ENCODE data around the gene TNRC6C. TPM values are rescaled to one million over a fixed set of nuclear protein-coding genes. Genes with fewer than 3 reads are reported as not detected.

The TNRC6C gene
- total RNA-seq, 1 experiment from 2014 or later, result 7.5 TPM

DNA sequence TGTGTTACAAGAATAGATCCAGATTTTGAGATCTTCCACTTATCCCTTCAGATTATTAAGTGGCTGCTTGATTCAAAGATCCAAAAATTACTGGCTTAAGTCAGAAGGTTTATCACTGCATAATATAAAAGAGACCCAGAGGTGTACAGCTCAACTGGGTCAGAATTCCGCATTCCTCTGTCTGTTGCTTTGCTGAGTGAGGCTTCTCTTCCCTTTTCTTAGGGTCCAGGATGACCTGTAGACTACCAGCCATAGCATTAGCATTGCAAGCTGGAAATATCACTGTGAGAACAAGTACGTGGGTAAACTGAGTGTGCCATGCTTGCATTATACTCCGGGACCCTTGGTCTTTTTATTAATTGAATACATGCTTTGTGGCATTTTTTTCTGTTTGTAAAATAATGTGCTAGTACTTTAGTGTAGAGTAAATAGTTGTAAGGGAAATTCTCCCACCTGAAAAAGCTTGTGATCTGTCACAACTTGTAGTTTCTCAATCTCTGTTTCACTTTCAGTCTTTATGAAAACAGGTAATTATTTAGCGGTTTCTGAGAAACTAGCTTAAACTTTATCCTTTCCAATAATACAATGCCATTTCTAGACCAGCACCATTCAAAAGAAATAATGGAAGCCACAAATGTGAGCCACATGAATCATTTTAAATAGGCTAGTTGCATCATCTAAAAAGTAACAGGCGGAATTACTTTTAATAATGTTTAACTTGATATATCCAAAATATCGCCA, 61.6 kb downstream of the TNRC6C start:
- in situ Hi-C loops (cut with HindIII; ENCODE audit: low pct_unique_long_range_greater_than_20kb, low sequenced_read_pairs), result loop anchor here (25.0 kb wide), 2 partner anchors 133 to 258 kb away; no protein-coding TSS in a partner anchor
- no peak for DNase-seq (ENCODE audit: low read depth, low spot score)

DNA sequence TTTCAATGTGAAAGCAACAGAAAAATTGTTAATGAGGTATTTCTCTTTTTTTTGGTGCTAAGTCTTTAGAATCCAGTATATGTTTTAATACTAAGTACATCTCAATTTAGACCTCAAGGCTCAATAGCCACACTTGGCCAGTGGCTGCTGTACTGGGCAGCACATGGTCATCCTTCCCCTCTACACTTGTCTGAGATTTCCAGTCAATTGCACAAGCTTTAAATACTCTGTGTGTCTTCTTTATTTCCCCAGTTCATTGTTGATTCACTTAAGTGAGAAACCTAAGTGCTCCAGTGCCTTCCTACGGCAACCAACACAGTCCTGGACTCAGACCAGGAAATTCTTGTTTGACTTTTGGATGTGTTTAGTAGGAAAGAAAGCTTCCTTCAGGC, 62.2 kb downstream of the TNRC6C start:
- DNase-seq (ENCODE audit: low read depth, low spot score), result no peak
- in situ Hi-C loops (cut with HindIII; ENCODE audit: low pct_unique_long_range_greater_than_20kb, low sequenced_read_pairs), result loop anchor here (25.0 kb wide), 2 partner anchors 133 to 258 kb away; no protein-coding TSS in a partner anchor

DNA sequence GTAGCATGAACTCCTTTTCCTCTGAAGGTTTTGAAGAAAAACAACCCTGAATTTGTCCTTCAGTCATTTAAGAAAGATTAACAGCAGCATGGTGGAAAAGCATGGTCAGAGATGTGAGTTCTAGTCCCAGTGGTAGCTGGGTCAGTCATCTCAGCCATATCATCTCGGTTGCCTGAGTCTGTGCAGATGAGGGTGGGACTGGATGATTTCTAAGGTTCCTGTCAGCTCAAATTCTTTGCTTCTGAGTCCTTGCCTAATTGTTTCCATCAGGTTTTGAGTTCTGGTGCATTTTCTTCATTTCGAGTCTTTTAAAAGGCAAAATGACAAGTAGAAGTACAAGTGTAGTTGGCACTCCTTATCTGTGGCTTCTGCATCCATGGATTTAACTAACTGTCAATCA, 63.9 kb downstream of the TNRC6C start:
- no peak for DNase-seq (ENCODE audit: low read depth, low spot score)
- in situ Hi-C loops (cut with HindIII; ENCODE audit: low pct_unique_long_range_greater_than_20kb, low sequenced_read_pairs), result loop anchor here (25.0 kb wide), 2 partner anchors 135 to 260 kb away; no protein-coding TSS in a partner anchor

DNA sequence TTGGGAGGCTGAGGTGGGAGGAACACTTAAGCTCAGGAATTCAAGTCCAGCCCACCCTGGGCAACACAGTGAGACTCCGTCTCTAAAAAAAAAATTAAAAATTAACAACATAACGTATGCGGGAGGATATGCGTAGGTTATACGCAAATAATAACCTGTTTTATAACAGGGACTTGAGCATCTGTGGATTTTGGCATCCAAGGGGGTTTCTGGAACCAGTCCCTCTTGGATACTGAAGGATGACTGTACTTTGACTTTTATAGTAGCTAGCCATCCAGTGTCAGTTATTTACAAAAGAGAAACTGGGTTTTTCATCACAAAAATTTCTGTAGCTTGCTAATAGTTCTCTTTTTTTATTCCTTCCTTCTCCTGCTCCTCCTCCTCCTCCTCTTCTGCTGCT, 64.5 kb downstream of the TNRC6C start:
- in situ Hi-C loops (cut with HindIII; ENCODE audit: low pct_unique_long_range_greater_than_20kb, low sequenced_read_pairs), result loop anchor here (25.0 kb wide), 2 partner anchors 136 to 261 kb away; no protein-coding TSS in a partner anchor
- DNase-seq (ENCODE audit: low read depth, low spot score), result no peak

DNA sequence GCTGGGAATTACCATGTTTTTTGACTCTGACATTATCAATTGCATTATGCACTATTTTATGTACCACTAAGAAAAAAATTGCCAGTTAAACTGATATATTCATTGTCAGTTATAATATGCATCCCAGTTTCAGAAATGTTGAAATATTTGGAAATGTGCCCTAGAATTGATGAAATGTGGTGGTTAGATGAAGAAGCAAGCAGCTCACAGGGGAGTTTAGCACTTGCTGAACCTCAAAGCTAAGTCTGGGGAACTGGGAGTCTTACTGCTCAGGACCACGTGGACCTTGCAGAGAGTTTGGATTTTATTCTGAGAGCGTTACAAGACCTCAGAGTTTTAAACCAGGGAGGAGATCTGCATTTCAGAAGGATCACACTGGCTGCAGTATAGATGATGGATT, 67.9 kb downstream of the TNRC6C start:
- DNase-seq (ENCODE audit: low read depth, low spot score), result no peak
- in situ Hi-C loops (cut with HindIII; ENCODE audit: low pct_unique_long_range_greater_than_20kb, low sequenced_read_pairs), result no loop called here

DNA sequence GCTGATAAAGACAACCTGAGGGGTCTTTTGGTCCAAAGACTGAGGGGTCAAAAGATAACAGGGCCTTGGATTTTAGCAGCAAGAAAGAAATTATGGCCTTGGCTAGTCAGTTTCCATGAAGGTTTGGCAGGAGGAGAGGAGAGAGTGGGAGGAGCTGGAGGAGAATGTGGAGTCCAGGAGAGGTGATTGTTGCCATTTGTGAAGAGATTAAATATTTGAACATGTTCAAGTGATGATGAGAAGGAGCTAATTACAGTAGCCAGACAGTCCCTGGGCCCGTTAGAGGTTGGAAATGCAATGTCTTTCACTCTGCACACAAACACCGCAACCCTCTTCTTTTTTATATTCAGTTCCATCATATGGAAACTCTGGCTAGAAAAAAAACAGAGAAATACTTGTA, 68.6 kb downstream of the TNRC6C start:
- in situ Hi-C loops (cut with HindIII; ENCODE audit: low pct_unique_long_range_greater_than_20kb, low sequenced_read_pairs), result no loop called here
- DNase-seq (ENCODE audit: low read depth, low spot score), result no peak

DNA sequence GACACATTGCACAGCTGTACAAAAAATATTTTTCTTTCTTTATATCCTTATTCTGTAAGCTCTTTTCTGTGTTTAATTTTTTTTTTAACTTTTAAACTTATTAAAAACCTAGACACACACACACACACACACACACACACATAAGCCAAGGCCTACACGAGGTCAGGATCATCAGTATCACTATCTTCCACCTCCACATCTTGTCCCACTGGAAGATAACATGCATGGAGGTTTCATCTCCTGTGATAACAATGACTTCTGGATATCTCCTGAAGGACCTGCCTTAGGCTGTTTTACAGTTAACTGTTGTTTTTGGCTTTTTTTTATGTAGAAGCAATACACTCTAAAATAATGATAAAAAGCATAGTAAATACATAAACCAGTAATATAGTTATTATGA, 71.2 kb downstream of the TNRC6C start:
- in situ Hi-C loops (cut with HindIII; ENCODE audit: low pct_unique_long_range_greater_than_20kb, low sequenced_read_pairs), result no loop called here

DNA sequence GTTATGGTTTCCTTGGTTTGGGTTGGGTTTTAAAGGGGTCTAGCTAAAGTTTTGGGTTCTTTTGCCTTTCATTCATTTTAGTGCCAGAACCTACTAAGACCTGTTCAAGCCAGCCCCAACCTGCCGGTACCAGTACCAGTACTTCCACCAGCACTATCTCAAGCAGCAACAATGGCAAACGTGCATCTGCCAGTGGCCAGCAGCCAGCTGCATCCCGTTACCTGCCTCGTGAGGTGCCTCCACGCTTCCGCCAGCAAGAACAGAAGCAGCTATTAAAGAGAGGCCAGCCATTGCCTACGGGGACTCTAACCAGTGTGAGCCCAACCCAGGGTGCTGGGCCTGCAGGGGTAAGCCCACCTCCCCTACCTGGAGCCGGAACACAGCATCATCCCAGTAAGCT, 72.9 kb downstream of the TNRC6C start:
- in situ Hi-C loops (cut with HindIII; ENCODE audit: low pct_unique_long_range_greater_than_20kb, low sequenced_read_pairs), result no loop called here
- no peak for DNase-seq (ENCODE audit: low read depth, low spot score)

More for the DNA sequence above, 71.2 kb downstream of the TNRC6C start:
- no peak for DNase-seq (ENCODE audit: low read depth, low spot score)

DNA sequence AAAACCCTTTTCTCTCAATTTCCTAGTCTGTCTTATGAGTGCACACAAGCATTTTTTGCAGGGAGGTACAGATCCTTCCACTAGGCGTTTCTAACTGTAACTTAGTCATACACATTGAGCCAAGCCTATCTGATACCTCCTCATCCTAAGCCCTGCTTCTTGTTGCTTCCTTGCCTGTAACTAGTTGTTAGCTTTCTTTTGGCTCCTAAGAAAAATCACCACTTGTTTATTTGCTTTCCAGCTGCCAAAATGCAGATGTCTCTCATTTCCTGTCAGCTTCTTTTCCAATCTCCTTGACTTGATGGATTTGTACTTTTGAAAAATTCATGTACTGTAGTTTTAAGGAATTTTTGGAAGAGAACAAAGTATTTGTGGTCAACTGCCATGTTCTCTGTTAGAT, 73.7 kb downstream of the TNRC6C start:
- DNase-seq (ENCODE audit: low read depth, low spot score), result no peak
- in situ Hi-C loops (cut with HindIII; ENCODE audit: low pct_unique_long_range_greater_than_20kb, low sequenced_read_pairs), result no loop called here

DNA sequence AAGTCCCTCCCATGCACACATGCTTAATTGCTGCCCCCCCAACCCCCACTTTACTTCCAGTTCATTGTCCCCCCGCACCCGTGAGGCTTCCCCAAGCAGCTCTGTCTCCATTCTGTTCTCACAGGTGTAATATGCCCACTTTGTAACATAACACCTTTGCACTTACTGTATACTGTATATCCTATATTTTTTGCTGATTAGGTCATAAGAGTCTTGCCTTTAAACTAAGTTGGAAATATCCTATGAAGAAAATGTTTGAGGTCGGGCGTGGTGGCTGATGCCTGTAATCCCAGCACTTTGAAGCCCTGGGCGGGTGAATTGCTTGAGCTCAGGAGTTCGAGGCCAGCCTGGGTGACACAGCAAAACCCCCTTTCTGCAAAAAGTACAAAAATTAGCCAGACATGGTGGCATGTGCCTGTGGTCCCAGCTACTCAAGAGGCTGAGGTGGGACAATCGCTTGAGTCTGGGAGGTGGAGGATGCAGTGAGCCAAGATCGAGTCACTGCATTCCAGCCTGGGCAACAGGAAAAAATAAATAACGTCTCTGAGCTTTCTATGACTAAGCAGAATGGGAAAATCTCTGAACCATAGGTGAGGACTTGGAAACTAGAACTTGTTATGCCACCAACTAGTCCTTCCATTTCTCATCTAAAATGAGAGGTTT, 76.1 kb downstream of the TNRC6C start:
- DNase-seq (ENCODE audit: low read depth, low spot score), result no peak

DNA sequence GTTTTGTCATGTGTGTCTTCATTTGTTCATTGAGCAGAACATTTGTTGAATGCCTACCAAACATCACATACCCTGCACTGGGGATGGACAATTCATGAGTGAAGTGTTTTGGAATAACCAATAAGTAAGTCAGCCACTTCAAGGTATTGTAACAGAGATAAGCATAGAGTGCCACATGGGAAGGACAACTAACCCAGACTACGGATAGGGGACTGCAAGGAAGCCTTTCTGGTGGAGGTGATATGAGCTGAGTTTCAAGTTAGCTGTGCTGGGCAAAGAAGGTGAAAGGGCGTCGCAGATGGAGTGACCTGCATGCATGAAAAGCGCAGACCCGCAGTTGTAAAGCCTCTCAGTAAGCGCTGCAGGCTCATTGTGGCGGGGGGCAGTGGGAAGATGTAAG, 78.8 kb downstream of the TNRC6C start:
- no peak for DNase-seq (ENCODE audit: low read depth, low spot score)
- in situ Hi-C loops (cut with HindIII; ENCODE audit: low pct_unique_long_range_greater_than_20kb, low sequenced_read_pairs), result no loop called here

More for the DNA sequence above, 76.1 kb downstream of the TNRC6C start:
- in situ Hi-C loops (cut with HindIII; ENCODE audit: low pct_unique_long_range_greater_than_20kb, low sequenced_read_pairs), result no loop called here

DNA sequence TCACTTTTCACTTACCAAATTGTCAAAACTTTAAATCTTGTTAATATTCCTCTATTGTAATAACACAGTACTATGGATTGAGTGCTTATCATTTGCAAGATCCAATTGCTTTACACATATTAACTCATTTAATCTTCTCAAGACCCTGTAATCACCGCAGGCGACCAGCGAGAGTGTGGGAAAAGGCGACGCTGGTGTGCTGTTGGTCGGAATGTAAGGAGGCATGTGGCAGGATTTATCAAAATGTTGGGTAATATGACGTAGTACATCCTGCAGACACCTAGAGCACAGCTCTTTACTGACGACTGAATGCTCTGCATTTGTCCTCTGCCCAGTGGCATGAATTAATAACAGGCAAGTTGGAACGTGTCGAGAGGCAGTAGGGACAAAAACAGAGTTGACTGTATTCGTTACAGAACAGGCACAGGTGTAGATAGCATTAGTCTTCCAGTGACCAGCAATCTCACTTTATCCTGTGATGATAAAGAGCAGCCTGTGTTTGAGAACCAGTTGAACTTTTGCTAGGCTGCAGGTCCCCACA, 80.3 kb downstream of the TNRC6C start:
- in situ Hi-C loops (cut with HindIII; ENCODE audit: low pct_unique_long_range_greater_than_20kb, low sequenced_read_pairs), result no loop called here
- DNase-seq (ENCODE audit: low read depth, low spot score), result no peak

DNA sequence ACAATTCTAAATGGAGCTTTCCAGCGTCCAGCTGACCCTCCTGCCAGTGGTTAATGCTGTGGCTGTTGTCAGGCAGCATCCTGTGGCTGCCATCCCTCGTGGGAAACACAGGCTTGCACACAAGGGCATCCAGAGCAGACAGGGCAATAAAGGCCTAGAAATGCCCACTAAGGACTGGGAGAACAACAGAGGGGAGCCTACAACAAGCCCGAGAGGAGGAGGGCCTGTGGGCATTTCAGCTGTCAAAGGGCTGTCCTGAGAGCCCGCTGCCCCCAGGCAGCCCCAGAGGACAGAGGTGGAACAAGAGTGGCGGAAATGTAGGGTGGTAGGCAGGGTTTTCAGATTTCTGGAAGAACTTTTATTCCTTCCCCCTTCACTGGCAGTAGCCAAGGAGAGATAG, 81.1 kb downstream of the TNRC6C start:
- in situ Hi-C loops (cut with HindIII; ENCODE audit: low pct_unique_long_range_greater_than_20kb, low sequenced_read_pairs), result no loop called here
- DNase-seq (ENCODE audit: low read depth, low spot score), result no peak

DNA sequence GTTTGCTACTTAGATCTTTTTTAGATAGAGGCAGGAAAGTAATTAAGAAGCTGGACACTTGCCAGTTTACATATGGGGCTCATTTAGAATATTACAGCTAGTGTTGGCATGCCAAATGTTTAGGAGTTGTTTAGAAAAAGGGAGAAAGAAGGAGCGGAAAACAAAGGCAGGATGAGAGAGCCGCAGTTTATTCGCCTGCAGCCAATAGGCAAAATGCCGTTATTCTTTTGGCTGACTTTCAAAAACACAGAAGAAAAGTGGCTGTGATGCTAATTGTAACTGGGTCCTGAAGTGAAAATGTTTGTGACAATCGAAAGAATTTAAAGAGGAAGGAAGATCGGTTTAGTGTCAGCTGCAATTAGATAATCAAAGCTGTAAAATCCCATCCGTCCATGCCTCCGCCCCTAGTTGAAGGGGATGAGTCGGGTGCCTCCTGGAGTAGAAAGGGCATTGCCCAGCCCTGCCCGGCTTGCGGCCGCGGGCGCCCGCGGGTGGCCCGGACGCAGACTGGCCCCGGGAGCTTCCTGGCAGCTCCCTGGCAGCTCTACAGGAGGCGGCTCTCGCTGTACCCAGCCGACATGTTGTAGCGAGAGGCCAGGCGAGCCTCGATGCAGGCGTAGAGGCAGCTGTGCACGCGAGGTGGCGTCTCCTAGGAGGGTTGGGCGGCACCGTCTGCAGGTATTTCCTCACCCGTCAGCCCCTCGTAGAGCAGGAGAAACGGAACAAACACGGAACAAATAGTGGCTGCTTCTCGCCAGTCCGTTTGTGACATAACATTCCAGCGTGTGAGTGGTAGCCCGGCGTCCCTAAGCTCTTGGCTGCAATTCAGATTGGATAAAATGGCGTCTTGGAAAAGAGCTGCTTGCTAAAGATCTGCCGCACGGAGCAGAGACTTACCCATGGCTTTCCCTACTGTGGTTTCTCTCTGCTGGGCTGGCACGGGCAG, 82.2 kb downstream of the TNRC6C start:
- DNase-seq (ENCODE audit: low read depth, low spot score), result peak; percentile 84
- in situ Hi-C loops (cut with HindIII; ENCODE audit: low pct_unique_long_range_greater_than_20kb, low sequenced_read_pairs), result no loop called here

DNA sequence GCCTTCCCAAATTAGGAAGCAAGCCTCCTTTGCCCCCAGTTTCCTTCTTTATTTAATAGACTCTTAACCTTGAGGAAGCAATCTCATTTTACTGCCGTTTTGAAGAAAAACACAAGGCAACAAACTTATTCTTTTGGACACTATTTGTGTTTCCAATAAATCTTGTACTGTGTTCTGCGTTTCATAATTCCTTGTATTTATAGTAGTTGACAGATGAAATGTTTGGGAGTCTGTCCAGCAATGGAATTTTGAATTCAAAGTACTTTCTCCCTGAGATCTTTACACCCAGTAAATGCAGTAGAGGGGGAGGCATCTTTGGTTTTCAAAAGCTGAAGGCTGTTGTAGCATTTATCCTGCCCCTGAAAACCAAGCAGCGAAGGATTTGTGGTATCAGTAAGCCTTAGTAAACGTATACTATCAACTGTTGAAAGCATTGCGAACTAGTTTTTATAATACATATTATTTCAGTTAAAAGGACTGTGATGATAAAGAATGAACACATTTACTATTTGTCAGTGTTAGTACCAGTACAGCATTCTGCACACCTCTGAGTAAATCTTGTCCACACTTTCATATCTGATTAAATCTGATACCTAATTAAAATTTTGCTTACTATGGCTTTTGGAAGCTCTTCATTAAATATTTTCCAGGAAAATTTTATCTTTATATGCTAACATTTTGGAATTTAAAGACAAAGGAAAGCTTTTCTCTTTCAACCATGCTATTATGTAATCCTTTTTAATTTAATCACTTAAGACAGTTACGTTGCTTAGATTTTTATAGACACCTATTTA, 83.1 kb downstream of the TNRC6C start:
- in situ Hi-C loops (cut with HindIII; ENCODE audit: low pct_unique_long_range_greater_than_20kb, low sequenced_read_pairs), result no loop called here
- DNase-seq (ENCODE audit: low read depth, low spot score), result peak; percentile 60

DNA sequence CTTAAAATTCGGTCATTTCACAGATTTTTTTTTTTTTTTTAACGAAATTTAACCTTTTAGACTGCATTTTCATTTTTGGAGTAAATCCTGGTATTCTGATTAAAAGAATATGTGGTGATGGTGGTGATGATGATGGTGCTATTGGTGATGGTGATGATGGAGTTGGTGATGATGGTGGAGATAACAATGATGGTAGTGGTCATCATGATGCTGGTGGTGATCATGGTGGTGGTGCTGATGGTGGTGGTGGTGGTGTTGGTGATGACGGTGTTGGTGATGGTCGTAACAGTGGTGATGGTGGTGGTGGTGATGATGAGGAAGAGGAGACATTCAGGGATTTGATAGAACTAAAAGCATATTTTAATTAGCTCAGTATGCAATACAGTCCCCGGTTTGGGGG, 84.0 kb downstream of the TNRC6C start:
- in situ Hi-C loops (cut with HindIII; ENCODE audit: low pct_unique_long_range_greater_than_20kb, low sequenced_read_pairs), result no loop called here

DNA sequence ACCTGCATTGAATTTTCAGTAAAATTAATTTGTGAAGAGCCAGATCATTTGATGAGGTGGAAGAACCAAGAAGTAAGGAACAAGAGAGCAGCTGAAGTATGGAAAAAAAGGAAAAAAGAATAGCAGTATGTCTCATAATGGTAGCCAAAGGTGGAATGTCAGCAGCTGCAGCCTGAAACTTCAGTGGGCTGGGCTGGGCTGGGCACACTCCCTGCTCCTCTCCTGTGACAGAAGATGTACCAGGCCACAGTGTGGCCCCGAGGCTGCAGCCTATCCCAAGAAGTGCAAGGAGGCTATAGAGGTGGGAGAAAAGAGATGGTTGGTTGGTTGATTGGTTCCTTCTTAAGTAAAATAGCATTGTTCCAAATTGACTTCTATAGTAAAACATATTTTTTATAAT, 84.5 kb downstream of the TNRC6C start:
- in situ Hi-C loops (cut with HindIII; ENCODE audit: low pct_unique_long_range_greater_than_20kb, low sequenced_read_pairs), result no loop called here
- no peak for DNase-seq (ENCODE audit: low read depth, low spot score)

More for the DNA sequence above, 84.0 kb downstream of the TNRC6C start:
- DNase-seq (ENCODE audit: low read depth, low spot score), result no peak
